Measurements from ENCODE around the gene SLC1A3.

DNA sequence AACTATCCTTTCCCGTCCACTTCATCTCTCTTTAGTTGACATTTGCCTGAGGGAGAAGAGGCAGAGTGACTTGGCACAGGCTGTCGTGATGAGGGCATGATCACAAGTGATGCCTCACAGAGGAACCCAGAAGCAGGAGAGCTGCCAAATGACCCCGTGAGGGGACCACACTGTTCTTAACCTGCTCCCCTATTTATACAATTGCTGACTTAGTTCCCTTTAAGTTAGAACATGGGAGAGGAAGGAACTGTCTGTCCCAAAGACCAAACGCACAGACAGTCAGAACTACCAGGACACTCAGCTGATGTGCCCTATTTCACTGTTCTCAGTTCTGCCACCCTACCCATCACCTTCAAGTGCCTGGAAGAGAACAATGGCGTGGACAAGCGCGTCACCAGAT is 73.7 kb downstream of the SLC1A3 start:
- TF ChIP-seq, protein P1, sequence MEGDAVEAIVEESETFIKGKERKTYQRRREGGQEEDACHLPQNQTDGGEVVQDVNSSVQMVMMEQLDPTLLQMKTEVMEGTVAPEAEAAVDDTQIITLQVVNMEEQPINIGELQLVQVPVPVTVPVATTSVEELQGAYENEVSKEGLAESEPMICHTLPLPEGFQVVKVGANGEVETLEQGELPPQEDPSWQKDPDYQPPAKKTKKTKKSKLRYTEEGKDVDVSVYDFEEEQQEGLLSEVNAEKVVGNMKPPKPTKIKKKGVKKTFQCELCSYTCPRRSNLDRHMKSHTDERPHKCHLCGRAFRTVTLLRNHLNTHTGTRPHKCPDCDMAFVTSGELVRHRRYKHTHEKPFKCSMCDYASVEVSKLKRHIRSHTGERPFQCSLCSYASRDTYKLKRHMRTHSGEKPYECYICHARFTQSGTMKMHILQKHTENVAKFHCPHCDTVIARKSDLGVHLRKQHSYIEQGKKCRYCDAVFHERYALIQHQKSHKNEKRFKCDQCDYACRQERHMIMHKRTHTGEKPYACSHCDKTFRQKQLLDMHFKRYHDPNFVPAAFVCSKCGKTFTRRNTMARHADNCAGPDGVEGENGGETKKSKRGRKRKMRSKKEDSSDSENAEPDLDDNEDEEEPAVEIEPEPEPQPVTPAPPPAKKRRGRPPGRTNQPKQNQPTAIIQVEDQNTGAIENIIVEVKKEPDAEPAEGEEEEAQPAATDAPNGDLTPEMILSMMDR (conservative IDR thresholded peaks at IDR 0.05; ENCODE audit: low read depth, low read length) = no peak
- TF ChIP-seq EZH2 (IDR thresholded peaks at IDR 0.05; ENCODE audit: borderline replicate concordance, low read depth, low read length, poor library complexity, severe bottlenecking) = no peak

Data from A673 (cell line).